Measurements from ENCODE around the gene PSMB8. TPM values are rescaled to one million over a fixed set of nuclear protein-coding genes. Genes with fewer than 3 reads are reported as not detected.

The PSMB8 gene
- total and polyA plus RNA-seq, 8 donors, result 37.9 to 122 (median 42.9) TPM

- H3K9me3 ChIP-seq, result no peaks in the 10 kb centered on the region
- H3K27ac ChIP-seq, result peak overlapping the region; percentile 97 to 98
- peak overlapping the region; percentile 83 to 96 for H3K4me3 ChIP-seq
- intact Hi-C loops (cut with DNase I), result no loop called here
- peak in 1 of 4 donors; percentile 88 for DNase-seq
- no peak for TF ChIP-seq CTCF (IDR thresholded peaks at IDR 0.05)
- H3K36me3 ChIP-seq, result peaks cover 4 to 64% of the 10 kb centered on the region in 2 donors
- peak; percentile 0 for ATAC-seq
- peaks cover 21 to 84% of the 10 kb centered on the region in 2 donors for H3K4me1 ChIP-seq
- no peaks in the 10 kb centered on the region for H3K27me3 ChIP-seq
Measured at GRCh38 chr6:32843331-32843978, 392 bp downstream of the PSMB8 start.

- Histone ChIP-seq H3K9me3 (no peaks in the 10 kb centered on the region), H3K36me3 (peaks cover 4 to 57% of the 10 kb centered on the region in 2 donors), H3K27ac (peak overlapping the region in 1 of 2 donors; percentile 98), H3K4me3 (peak overlapping the region in 1 of 2 donors; percentile 96), H3K4me1 (peaks cover 24 to 79% of the 10 kb centered on the region in 2 donors), H3K27me3 (no peaks in the 10 kb centered on the region)
- no peak for TF ChIP-seq CTCF (IDR thresholded peaks at IDR 0.05)
- intact Hi-C loops (cut with DNase I), result no loop called here
- DNase-seq (no peak), ATAC-seq (no peak)
Measured at GRCh38 chr6:32842690-32843089, 1.2 kb downstream of the PSMB8 start.

- H3K9me3 ChIP-seq, result no peaks in the 10 kb centered on the region
- no peak for ATAC-seq
- peak overlapping the region in 1 of 2 donors; percentile 98 for H3K27ac ChIP-seq
- peaks cover 4 to 51% of the 10 kb centered on the region in 2 donors for H3K36me3 ChIP-seq
- TF ChIP-seq CTCF (IDR thresholded peaks at IDR 0.05), result no peak
- H3K4me3 ChIP-seq, result peak overlapping the region in 1 of 2 donors; percentile 96
- intact Hi-C loops (cut with DNase I), result no loop called here
- H3K27me3 ChIP-seq, result no peaks in the 10 kb centered on the region
- peaks cover 30 to 79% of the 10 kb centered on the region in 2 donors for H3K4me1 ChIP-seq
- DNase-seq, result no peak
Measured at GRCh38 chr6:32842021-32842650, 1.7 kb downstream of the PSMB8 start.

- H3K4me1 ChIP-seq, result peaks cover 31 to 76% of the 10 kb centered on the region in 2 donors
- intact Hi-C loops (cut with DNase I), result no loop called here
- no peak for TF ChIP-seq CTCF (IDR thresholded peaks at IDR 0.05)
Measured at GRCh38 chr6:32840604-32841246, 3.1 kb downstream of the PSMB8 start.

GRCh38 chr6:32839356-32839755 lies 4.5 kb downstream of the PSMB8 start:
- Histone ChIP-seq H3K4me1 (peaks cover 23 to 69% of the 10 kb centered on the region in 2 donors), H3K9me3 (no peaks in the 10 kb centered on the region), H3K27me3 (no peaks in the 10 kb centered on the region), H3K36me3 (peaks cover 4 to 50% of the 10 kb centered on the region in 2 donors), H3K4me3 (no peak overlapping the region), H3K27ac (peak overlapping the region; percentile 86 to 97)
- ATAC-seq, result no peak
- intact Hi-C loops (cut with DNase I), result no loop called here
- TF ChIP-seq CTCF (IDR thresholded peaks at IDR 0.05), result no peak
- no peak for DNase-seq

More at GRCh38 chr6:32840604-32841246, 3.1 kb downstream of the PSMB8 start:
- no peak overlapping the region for H3K4me3 ChIP-seq
- no peaks in the 10 kb centered on the region for H3K27me3 ChIP-seq
- H3K27ac ChIP-seq, result peak overlapping the region in 1 of 2 donors; percentile 45
- no peaks in the 10 kb centered on the region for H3K9me3 ChIP-seq
- ATAC-seq (no peak), DNase-seq (no peak)
- peaks cover 4 to 45% of the 10 kb centered on the region in 2 donors for H3K36me3 ChIP-seq
